Loucy (cell line): ENCODE measurements around the gene NSFL1C.

Source experiments
- H2AFZ ChIP-seq: fragments of 200-600 bp; sonication (generic); 2 replicates; pipeline ENCODE4 v1.6.0; 2016; ENCODE audit warnings: antibody characterized with exemption, mild to moderate bottlenecking, low read length, moderate library complexity
- H3F3A ChIP-seq: fragments of 200-600 bp; 2 replicates; pipeline ENCODE4 v1.6.0; 2016; ENCODE audit warnings: antibody characterized with exemption, low read depth, mild to moderate bottlenecking
- H3K27me3 ChIP-seq: fragments of 200-600 bp; sonication (generic); 2 replicates; pipeline ENCODE4 v1.6.1; 2014; ENCODE audit warnings: low read length, mild to moderate bottlenecking; ENCODE audit not compliant: insufficient read depth, poor library complexity, severe bottlenecking
- H3K36me3 ChIP-seq: fragments of 200-600 bp; sonication (generic); 2 replicates; pipeline ENCODE4 v1.6.1; 2016; ENCODE audit warnings: low read length; ENCODE audit not compliant: insufficient read depth
- H3K4me1 ChIP-seq: fragments of 200-600 bp; sonication (generic); 2 replicates; pipeline ENCODE4 v1.5.1; 2014; ENCODE audit warnings: low read length, mild to moderate bottlenecking; ENCODE audit not compliant: insufficient read depth, poor library complexity, severe bottlenecking
- H3K4me2 ChIP-seq: fragments of 200-600 bp; sonication (generic); 2 replicates; pipeline ENCODE4 v1.6.0; 2014; ENCODE audit warnings: antibody characterized with exemption, low read length, low read depth, mild to moderate bottlenecking; ENCODE audit not compliant: poor library complexity, severe bottlenecking
- H3K4me3 ChIP-seq: fragments of 200-600 bp; sonication (generic); 2 replicates; pipeline ENCODE4 v1.5.1; 2014; ENCODE audit warnings: low read length, mild to moderate bottlenecking, mixed read lengths; ENCODE audit not compliant: poor library complexity, severe bottlenecking
- H3K79me2 ChIP-seq: fragments of 200-600 bp; sonication (generic); 2 replicates; pipeline ENCODE4 v1.6.1; 2014; ENCODE audit warnings: low read length; ENCODE audit not compliant: insufficient read depth
- H3K9ac ChIP-seq: fragments of 200-600 bp; sonication (generic); 2 replicates; pipeline ENCODE4 v1.6.0; 2014; ENCODE audit warnings: mild to moderate bottlenecking, low read depth, low read length, moderate library complexity; ENCODE audit not compliant: poor library complexity, severe bottlenecking
- H3K9me2 ChIP-seq: fragments of 200-600 bp; sonication (generic); replicated peaks from 2 replicates; pipeline ENCODE4 v1.6.1; 2016; ENCODE audit warnings: low read depth, low read length, mixed read lengths
- H3K9me3 ChIP-seq: fragments of 200-600 bp; sonication (generic); 2 replicates; pipeline ENCODE4 v1.6.1; 2014; ENCODE audit warnings: mild to moderate bottlenecking, antibody characterized with exemption, low read length, low read depth; ENCODE audit not compliant: insufficient read depth
- H4K20me1 ChIP-seq: fragments of 200-600 bp; sonication (generic); 2 replicates; pipeline ENCODE4 v1.6.0; 2014; ENCODE audit warnings: antibody characterized with exemption, low read length, mild to moderate bottlenecking; ENCODE audit not compliant: insufficient read depth, poor library complexity, severe bottlenecking
- CTCF ChIP-seq: fragments of 200-600 bp; sonication (generic); conservative IDR thresholded peaks from 2 replicates; pipeline ENCODE4 v1.5.1; 2014; ENCODE audit warnings: mild to moderate bottlenecking, antibody characterized with exemption, low read length
- EZH2phosphoT487 ChIP-seq: fragments of 200-600 bp; IDR thresholded peaks from 2 replicates; pipeline ENCODE4 v1.6.1; 2018; ENCODE audit warnings: antibody characterized with exemption, mild to moderate bottlenecking, moderate library complexity, borderline replicate concordance

NSFL1C gene

GRCh38 chr20:1508574-1508973, 41.9 kb upstream of the NSFL1C start:
- Histone ChIP-seq H3F3A (no peaks in the 10 kb centered on the region), H3K4me2 (no peak overlapping the region), H3K79me2 (no peaks in the 10 kb centered on the region), H3K9me2 (no peaks in the 10 kb centered on the region), H3K36me3 (no peaks in the 10 kb centered on the region), H3K4me1 (peaks cover 3% of the 10 kb centered on the region), H4K20me1 (no peaks in the 10 kb centered on the region), H3K27me3 (no peaks in the 10 kb centered on the region), H3K9ac (no peak overlapping the region), H3K9me3 (no peaks in the 10 kb centered on the region), H3K4me3 (no peak overlapping the region), H2AFZ (no peak overlapping the region)
- TF ChIP-seq CTCF (no peak), EZH2phosphoT487 (no peak)

GRCh38 chr20:1507276-1507675, 40.6 kb upstream of the NSFL1C start:
- Histone ChIP-seq H3K9ac (no peak overlapping the region), H3K9me2 (no peaks in the 10 kb centered on the region), H3K36me3 (no peaks in the 10 kb centered on the region), H2AFZ (no peak overlapping the region), H3K4me2 (no peak overlapping the region), H3K4me3 (no peak overlapping the region), H4K20me1 (no peaks in the 10 kb centered on the region), H3K4me1 (peaks cover 3% of the 10 kb centered on the region), H3K79me2 (no peaks in the 10 kb centered on the region), H3K27me3 (no peaks in the 10 kb centered on the region), H3F3A (no peaks in the 10 kb centered on the region), H3K9me3 (peaks cover under 1% of the 10 kb centered on the region; the same call in 1 of the 2 replicates)
- TF ChIP-seq CTCF (no peak), EZH2phosphoT487 (no peak)

GRCh38 chr20:1505871-1506270, 39.2 kb upstream of the NSFL1C start:
- no peak overlapping the region for H3K4me2 ChIP-seq
- H3K79me2 ChIP-seq, result no peaks in the 10 kb centered on the region
- peaks cover 5% of the 10 kb centered on the region; the same call in 1 of the 2 replicates for H3K9me3 ChIP-seq
- no peaks in the 10 kb centered on the region for H4K20me1 ChIP-seq
- TF ChIP-seq EZH2phosphoT487, result no peak
- TF ChIP-seq CTCF, result no peak
- H2AFZ ChIP-seq, result no peak overlapping the region
- peaks cover 10% of the 10 kb centered on the region for H3K27me3 ChIP-seq
- H3K4me3 ChIP-seq, result no peak overlapping the region
- H3K36me3 ChIP-seq, result no peaks in the 10 kb centered on the region
- no peak overlapping the region for H3K9ac ChIP-seq
- no peaks in the 10 kb centered on the region for H3K9me2 ChIP-seq
- no peaks in the 10 kb centered on the region for H3F3A ChIP-seq
- H3K4me1 ChIP-seq, result peaks cover 3% of the 10 kb centered on the region
